Loucy (cell line): ENCODE measurements around the gene ACAP2.

Experiments used
- H2AFZ ChIP-seq: fragments of 200-600 bp; sonication (generic); 2 replicates; pipeline ENCODE4 v1.6.0; 2016; ENCODE audit warnings: antibody characterized with exemption, mild to moderate bottlenecking, low read length, moderate library complexity
- H3F3A ChIP-seq: fragments of 200-600 bp; 2 replicates; pipeline ENCODE4 v1.6.0; 2016; ENCODE audit warnings: antibody characterized with exemption, low read depth, mild to moderate bottlenecking
- H3K27me3 ChIP-seq: fragments of 200-600 bp; sonication (generic); 2 replicates; pipeline ENCODE4 v1.6.1; 2014; ENCODE audit warnings: low read length, mild to moderate bottlenecking; ENCODE audit not compliant: insufficient read depth, poor library complexity, severe bottlenecking
- H3K36me3 ChIP-seq: fragments of 200-600 bp; sonication (generic); 2 replicates; pipeline ENCODE4 v1.6.1; 2016; ENCODE audit warnings: low read length; ENCODE audit not compliant: insufficient read depth
- H3K4me1 ChIP-seq: fragments of 200-600 bp; sonication (generic); 2 replicates; pipeline ENCODE4 v1.5.1; 2014; ENCODE audit warnings: low read length, mild to moderate bottlenecking; ENCODE audit not compliant: insufficient read depth, poor library complexity, severe bottlenecking
- H3K4me2 ChIP-seq: fragments of 200-600 bp; sonication (generic); 2 replicates; pipeline ENCODE4 v1.6.0; 2014; ENCODE audit warnings: antibody characterized with exemption, low read length, low read depth, mild to moderate bottlenecking; ENCODE audit not compliant: poor library complexity, severe bottlenecking
- H3K4me3 ChIP-seq: fragments of 200-600 bp; sonication (generic); 2 replicates; pipeline ENCODE4 v1.5.1; 2014; ENCODE audit warnings: low read length, mild to moderate bottlenecking, mixed read lengths; ENCODE audit not compliant: poor library complexity, severe bottlenecking
- H3K79me2 ChIP-seq: fragments of 200-600 bp; sonication (generic); 2 replicates; pipeline ENCODE4 v1.6.1; 2014; ENCODE audit warnings: low read length; ENCODE audit not compliant: insufficient read depth
- H3K9ac ChIP-seq: fragments of 200-600 bp; sonication (generic); 2 replicates; pipeline ENCODE4 v1.6.0; 2014; ENCODE audit warnings: mild to moderate bottlenecking, low read depth, low read length, moderate library complexity; ENCODE audit not compliant: poor library complexity, severe bottlenecking
- H3K9me2 ChIP-seq: fragments of 200-600 bp; sonication (generic); replicated peaks from 2 replicates; pipeline ENCODE4 v1.6.1; 2016; ENCODE audit warnings: low read depth, low read length, mixed read lengths
- H3K9me3 ChIP-seq: fragments of 200-600 bp; sonication (generic); 2 replicates; pipeline ENCODE4 v1.6.1; 2014; ENCODE audit warnings: mild to moderate bottlenecking, antibody characterized with exemption, low read length, low read depth; ENCODE audit not compliant: insufficient read depth
- H4K20me1 ChIP-seq: fragments of 200-600 bp; sonication (generic); 2 replicates; pipeline ENCODE4 v1.6.0; 2014; ENCODE audit warnings: antibody characterized with exemption, low read length, mild to moderate bottlenecking; ENCODE audit not compliant: insufficient read depth, poor library complexity, severe bottlenecking
- EZH2phosphoT487 ChIP-seq: fragments of 200-600 bp; IDR thresholded peaks from 2 replicates; pipeline ENCODE4 v1.6.1; 2018; ENCODE audit warnings: antibody characterized with exemption, mild to moderate bottlenecking, moderate library complexity, borderline replicate concordance
- TF ChIP-seq, protein P1 (sequence below): fragments of 200-600 bp; sonication (generic); conservative IDR thresholded peaks from 2 replicates; pipeline ENCODE4 v1.5.1; 2014; ENCODE audit warnings: mild to moderate bottlenecking, antibody characterized with exemption, low read length

The ACAP2 gene

DNA sequence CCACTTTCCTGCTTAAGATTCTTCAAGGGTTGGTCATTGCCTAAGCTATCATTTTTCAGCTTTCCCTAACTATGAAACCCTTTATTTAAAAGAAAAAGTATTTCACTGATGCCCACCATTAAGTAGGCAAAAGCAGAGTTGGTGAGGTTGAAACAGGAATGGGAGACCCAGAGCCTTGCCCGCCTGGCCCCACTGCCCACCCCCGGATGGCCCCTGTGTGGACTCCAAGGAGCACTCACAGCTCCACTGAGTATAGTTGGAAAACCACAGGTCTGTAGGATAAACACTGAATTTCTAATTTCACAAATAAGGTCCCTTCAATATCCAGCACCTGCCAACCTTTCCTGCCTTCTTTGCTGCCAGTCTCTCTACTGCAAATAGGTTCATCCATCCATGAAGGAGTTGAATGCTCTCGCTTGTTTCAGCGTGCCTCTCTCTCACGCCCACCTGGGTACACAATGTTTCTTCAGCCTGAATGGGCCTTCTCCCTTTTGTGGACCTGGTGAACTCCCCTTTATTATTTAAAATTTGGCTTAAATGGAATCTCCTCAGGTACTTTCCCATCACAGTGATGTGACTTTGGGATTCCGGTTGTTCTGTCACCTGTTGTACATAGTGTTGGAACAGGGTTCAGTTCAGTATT is 8.7 kb upstream of the ACAP2 start:
- Histone ChIP-seq H2AFZ (no peak overlapping the region), H3K27me3 (no peaks in the 10 kb centered on the region)

GRCh38 chr3:195450731-195451229 is 8.0 kb upstream of the ACAP2 start:
- Histone ChIP-seq H4K20me1 (no peaks in the 10 kb centered on the region), H3K4me1 (no peaks in the 10 kb centered on the region), H3K27me3 (no peaks in the 10 kb centered on the region), H2AFZ (no peak overlapping the region), H3K9me3 (no peaks in the 10 kb centered on the region), H3K4me2 (no peak overlapping the region), H3K79me2 (no peaks in the 10 kb centered on the region), H3K4me3 (no peak overlapping the region), H3K36me3 (no peaks in the 10 kb centered on the region), H3F3A (no peaks in the 10 kb centered on the region), H3K9me2 (no peaks in the 10 kb centered on the region), H3K9ac (no peak overlapping the region)
- TF ChIP-seq, protein P1, sequence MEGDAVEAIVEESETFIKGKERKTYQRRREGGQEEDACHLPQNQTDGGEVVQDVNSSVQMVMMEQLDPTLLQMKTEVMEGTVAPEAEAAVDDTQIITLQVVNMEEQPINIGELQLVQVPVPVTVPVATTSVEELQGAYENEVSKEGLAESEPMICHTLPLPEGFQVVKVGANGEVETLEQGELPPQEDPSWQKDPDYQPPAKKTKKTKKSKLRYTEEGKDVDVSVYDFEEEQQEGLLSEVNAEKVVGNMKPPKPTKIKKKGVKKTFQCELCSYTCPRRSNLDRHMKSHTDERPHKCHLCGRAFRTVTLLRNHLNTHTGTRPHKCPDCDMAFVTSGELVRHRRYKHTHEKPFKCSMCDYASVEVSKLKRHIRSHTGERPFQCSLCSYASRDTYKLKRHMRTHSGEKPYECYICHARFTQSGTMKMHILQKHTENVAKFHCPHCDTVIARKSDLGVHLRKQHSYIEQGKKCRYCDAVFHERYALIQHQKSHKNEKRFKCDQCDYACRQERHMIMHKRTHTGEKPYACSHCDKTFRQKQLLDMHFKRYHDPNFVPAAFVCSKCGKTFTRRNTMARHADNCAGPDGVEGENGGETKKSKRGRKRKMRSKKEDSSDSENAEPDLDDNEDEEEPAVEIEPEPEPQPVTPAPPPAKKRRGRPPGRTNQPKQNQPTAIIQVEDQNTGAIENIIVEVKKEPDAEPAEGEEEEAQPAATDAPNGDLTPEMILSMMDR = no peak
- TF ChIP-seq EZH2phosphoT487 = no peak

More for the DNA sequence above, 8.7 kb upstream of the ACAP2 start:
- no peaks in the 10 kb centered on the region for H3K4me1 ChIP-seq
- TF ChIP-seq, protein P1 = no peak
- TF ChIP-seq EZH2phosphoT487 = no peak
- H3K9me3 ChIP-seq = no peaks in the 10 kb centered on the region
- H3F3A ChIP-seq = no peaks in the 10 kb centered on the region
- no peak overlapping the region for H3K4me2 ChIP-seq
- H3K36me3 ChIP-seq = no peaks in the 10 kb centered on the region
- H3K4me3 ChIP-seq = no peak overlapping the region
- H3K9ac ChIP-seq = no peak overlapping the region
- H4K20me1 ChIP-seq = no peaks in the 10 kb centered on the region
- H3K9me2 ChIP-seq = no peaks in the 10 kb centered on the region
- no peaks in the 10 kb centered on the region for H3K79me2 ChIP-seq

DNA sequence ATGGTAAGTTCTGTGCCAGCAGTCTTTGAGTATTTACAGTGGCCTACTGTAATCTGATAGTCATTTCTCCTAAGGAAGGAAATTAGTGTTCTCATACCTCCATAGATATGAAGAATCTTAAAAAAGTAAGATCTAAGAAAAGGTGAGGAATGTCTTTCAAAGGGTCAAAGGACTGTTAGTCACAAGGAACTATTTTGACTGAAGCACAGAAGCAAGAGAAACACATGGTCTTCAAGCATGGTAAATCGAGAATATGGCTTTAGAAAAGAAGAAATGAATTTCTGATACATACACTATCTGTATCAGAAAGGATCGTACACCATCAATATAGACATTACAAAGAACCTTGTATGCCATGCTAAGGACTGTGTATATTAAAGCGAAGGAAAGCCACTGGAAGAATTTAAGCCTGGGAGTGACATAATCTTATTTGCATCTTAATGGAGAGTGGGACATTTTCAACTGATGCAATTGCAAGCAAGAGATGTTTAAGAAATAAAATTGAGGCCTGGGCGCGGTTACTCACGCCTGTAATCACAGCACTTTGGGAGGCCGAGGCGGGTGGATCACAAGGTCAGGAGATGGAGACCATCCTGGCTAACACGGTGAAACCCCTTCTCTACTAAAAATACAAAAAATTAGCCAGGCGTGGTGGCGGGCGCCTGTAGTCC is 5.5 kb upstream of the ACAP2 start:
- H3K4me1 ChIP-seq = peaks cover 8% of the 10 kb centered on the region
- no peak overlapping the region for H2AFZ ChIP-seq
- H3K9me3 ChIP-seq = no peaks in the 10 kb centered on the region
- no peaks in the 10 kb centered on the region for H3K9me2 ChIP-seq
- no peaks in the 10 kb centered on the region for H3K79me2 ChIP-seq
- H3F3A ChIP-seq = no peaks in the 10 kb centered on the region
- TF ChIP-seq, protein P1 = no peak
- TF ChIP-seq EZH2phosphoT487 = no peak
- no peak overlapping the region for H3K4me2 ChIP-seq
- H3K27me3 ChIP-seq = no peaks in the 10 kb centered on the region
- H3K9ac ChIP-seq = no peak overlapping the region
- no peaks in the 10 kb centered on the region for H4K20me1 ChIP-seq
- no peaks in the 10 kb centered on the region for H3K36me3 ChIP-seq
- H3K4me3 ChIP-seq = no peak overlapping the region
